D721Med (cell line): Measurements from ENCODE around the gene NAT10.
A peak's percentile ranks its signal among the peaks of the same experiment; 100 is the strongest.
"Not testable (repeated sequence)": the region's sequence is repeated elsewhere in the genome, so short reads cannot be mapped to it uniquely, and the experiment has no call there.

Experiments used
- DNase-seq: peaks from one replicate; pipeline ENCODE4 v3.0.0; 2011; ENCODE audit warnings: low spot score; ENCODE audit not compliant: insufficient read length
- FAIRE-seq: peaks from 2 replicates; lab custom pipeline; 2011; peaks lifted over from hg19 to GRCh38; lab: Jason Lieb, UNC
- TF ChIP-seq, protein P1 (sequence below): IDR thresholded peaks from 2 replicates; pipeline ENCODE4 v1.5.1; 2012; ENCODE audit warnings: mild to moderate bottlenecking, control low read depth; ENCODE audit not compliant: insufficient read depth; ENCODE audit errors: missing control alignments

Gene NAT10

DNA sequence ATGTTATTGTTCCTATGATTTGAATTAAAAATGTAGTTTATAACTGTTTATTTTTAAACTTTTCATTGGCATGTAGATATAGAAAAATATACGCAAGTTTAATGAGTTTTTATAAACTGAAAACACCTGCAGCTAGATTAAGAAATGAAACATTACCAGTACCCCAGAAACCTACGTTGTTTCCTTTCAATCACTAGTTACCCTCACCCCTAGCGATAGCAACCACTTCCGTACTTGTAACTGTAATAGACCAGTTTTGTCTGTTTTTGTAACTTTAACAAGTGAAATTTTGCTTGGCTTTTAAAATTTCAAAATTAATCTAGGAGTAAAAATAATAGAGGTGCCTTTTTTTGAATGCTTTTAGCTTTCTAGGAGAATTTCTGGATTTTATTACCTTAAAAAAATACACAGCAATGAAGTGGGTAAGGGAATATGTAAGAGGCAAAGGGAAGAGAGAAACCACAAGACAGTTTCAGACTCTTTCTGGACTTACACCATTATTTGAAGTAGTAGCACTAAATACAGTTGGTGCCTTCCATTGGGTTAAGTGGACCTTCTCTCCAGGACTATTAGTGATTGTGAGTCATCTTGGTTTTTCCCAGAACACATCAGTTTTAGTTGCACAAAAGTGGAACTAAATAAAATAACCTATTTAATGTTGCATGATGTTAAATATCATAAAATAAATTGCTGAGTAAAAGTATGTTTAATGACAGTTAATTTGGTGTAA lies 18.7 kb upstream of the NAT10 start:
- FAIRE-seq (peak; percentile 32), DNase-seq (no peak)
- TF ChIP-seq, protein P1, sequence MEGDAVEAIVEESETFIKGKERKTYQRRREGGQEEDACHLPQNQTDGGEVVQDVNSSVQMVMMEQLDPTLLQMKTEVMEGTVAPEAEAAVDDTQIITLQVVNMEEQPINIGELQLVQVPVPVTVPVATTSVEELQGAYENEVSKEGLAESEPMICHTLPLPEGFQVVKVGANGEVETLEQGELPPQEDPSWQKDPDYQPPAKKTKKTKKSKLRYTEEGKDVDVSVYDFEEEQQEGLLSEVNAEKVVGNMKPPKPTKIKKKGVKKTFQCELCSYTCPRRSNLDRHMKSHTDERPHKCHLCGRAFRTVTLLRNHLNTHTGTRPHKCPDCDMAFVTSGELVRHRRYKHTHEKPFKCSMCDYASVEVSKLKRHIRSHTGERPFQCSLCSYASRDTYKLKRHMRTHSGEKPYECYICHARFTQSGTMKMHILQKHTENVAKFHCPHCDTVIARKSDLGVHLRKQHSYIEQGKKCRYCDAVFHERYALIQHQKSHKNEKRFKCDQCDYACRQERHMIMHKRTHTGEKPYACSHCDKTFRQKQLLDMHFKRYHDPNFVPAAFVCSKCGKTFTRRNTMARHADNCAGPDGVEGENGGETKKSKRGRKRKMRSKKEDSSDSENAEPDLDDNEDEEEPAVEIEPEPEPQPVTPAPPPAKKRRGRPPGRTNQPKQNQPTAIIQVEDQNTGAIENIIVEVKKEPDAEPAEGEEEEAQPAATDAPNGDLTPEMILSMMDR = no peak

DNA sequence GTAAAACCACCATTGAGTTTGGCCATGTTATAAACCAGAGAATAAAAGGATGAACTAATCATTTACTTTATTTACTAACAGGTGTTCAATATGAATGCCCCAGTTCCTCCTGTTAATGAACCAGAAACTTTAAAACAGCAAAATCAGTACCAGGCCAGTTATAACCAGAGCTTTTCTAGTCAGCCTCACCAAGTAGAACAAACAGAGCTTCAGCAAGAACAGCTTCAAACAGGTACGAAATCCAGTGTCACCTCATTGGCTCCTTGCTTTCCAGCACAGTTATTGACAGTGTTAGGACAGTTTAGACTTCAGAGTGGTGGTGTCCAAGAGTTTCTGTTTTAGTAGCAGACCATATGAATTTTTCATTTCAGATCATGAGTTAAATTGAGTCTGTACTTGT lies 13.6 kb upstream of the NAT10 start:
- TF ChIP-seq, protein P1 = no peak
- no peak for FAIRE-seq
- no peak for DNase-seq

DNA sequence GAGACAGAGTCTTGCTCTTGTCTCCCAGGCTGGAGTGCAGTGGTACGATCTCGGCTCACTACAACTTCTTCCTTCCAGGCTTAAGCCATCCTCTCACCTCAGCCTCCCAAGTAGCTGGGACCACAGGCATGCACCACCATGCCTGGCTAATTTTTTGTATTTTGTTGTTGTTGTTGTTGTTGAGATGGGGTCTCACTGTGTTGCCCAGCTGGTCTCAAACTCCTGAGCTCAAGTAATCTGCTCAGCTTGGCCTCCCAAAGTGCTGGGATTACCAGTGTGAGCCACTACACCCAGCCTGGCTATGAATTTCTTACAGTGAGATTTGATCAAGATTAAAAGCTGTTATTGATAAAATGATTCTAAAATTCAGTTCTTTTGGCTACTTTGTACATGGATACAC lies 10.5 kb upstream of the NAT10 start:
- FAIRE-seq, DNase-seq: not testable (repeated sequence)

DNA sequence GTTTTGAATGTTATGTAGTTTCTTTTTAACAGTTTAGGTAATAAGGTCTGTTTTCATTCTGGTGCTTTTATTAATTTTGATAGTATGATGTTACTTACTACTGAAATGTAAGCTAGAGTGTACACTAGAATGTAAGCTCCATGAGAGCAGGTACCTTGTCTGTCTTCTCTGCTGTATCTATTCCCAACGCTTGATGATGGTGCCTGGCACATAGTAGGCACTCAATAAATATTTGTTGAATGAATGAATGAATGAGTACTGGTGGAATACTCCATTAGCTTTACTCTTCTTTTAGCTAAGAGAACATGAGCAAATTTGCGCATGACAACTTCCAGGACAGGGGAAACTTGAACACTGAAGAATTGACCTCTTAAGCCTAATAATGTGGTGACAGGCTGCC lies 6.6 kb upstream of the NAT10 start:
- FAIRE-seq (no peak), DNase-seq (no peak)
- TF ChIP-seq, protein P1 = no peak

DNA sequence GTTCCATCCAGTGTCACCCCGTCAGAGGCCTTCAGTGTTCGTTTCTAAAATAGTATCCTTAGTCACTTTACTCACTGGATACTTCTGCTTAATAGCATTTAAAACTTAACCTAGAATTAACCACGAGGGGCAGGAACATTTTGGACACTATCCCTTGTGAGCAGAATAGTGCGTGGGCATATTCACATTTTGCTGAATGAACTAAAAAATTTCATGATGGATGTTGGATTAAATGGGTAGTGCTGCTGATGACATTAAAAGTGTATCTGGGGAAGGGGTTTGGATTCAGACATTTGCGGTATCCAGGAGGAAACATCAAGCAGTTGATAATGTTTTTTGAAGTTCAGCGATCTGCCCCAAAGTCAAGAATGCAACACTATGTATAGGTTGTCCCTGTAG lies 750 bp upstream of the NAT10 start:
- FAIRE-seq (no peak), DNase-seq (no peak)
- TF ChIP-seq, protein P1 = no peak

DNA sequence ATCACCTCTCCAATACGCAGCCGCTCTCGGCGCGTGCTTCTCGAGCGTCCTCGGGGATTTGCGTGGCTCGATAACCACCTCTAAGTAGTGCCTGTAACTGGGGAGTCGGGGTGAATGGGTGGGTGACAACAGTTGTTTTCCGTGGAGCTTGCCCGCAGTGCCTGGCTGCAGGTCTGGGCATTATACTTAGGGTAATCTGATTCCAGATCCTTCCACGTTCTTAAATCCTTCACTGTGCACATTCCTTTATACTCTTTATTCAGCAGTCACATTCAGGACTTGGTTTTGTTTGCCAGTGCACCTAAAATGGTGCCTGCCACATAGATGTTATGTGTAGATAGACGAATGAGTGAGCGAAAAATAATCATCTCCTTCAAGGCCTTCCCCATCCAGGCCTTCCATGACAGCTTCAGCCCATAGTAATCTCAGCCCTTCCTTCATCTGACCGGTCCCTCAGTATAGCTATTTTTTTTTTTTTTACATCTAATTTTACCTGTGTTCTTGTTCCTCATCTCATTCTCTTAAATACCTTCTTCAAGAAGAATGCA lies 602 bp downstream of the NAT10 start:
- TF ChIP-seq, protein P1 = no peak
- FAIRE-seq = no peak
- no peak for DNase-seq

DNA sequence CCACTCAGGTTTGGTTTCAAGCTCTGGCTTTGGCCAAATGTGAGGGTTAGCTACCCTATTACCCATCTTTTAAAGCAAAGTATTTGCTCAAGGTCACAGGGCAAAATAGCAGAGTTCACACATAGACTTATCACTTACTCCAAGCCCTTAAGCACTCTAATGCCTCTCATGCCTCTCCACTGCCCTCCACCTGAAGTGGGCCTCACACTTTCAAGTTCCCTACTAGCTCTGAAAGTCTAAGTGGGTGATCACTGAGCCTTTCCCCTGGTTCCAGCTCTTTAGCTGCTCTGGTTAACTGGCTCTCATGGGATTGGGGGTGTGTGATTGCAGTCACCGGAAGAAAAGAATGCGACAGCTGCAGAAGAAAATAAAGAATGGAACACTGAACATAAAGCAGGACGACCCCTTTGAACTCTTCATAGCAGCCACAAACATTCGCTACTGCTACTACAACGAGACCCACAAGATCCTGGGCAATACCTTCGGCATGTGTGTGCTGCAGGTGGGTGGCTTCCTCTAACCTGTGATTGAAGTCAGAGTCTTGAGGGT lies 6.4 kb downstream of the NAT10 start:
- TF ChIP-seq, protein P1 = no peak
- no peak for FAIRE-seq
- no peak for DNase-seq
